Astrocyte (in vitro differentiated cells and primary cell): ENCODE results near the gene G6PC3. TPM values are rescaled to one million over a fixed set of nuclear protein-coding genes. Genes with fewer than 3 reads are reported as not detected.

Source experiments
- DNase-seq: peaks from one replicate; pipeline ENCODE4 v3.0.0-alpha.2; 2010; ENCODE audit warnings: low read depth
- FAIRE-seq: peaks from 2 replicates; lab custom pipeline; 2011; peaks lifted over from hg19 to GRCh38; lab: Jason Lieb, UNC
- H2AFZ ChIP-seq: 2 replicates; pipeline ENCODE4 v1.6.0; 2012; ENCODE audit warnings: low read depth, low read length, inconsistent platforms
- H3K27ac ChIP-seq: 2 replicates; pipeline ENCODE4 v1.5.1; 2011; ENCODE audit warnings: low read depth, low read length, inconsistent platforms
- H3K27me3 ChIP-seq: 2 replicates; pipeline ENCODE4 v1.6.0; 2011; ENCODE audit warnings: low read length, inconsistent platforms; ENCODE audit not compliant: insufficient read depth
- H3K36me3 ChIP-seq: 2 replicates; pipeline ENCODE4 v1.5.1; 2011; ENCODE audit warnings: low read length, inconsistent platforms; ENCODE audit not compliant: insufficient read depth
- H3K4me1 ChIP-seq: 2 replicates; pipeline ENCODE4 v1.5.1; 2011; ENCODE audit warnings: low read length, inconsistent platforms; ENCODE audit not compliant: insufficient read depth
- H3K4me2 ChIP-seq: 2 replicates; pipeline ENCODE4 v1.6.0; 2012; ENCODE audit warnings: low read length, inconsistent platforms
- H3K4me3 ChIP-seq: 2 replicates; pipeline ENCODE4 v1.5.1; 2011; ENCODE audit warnings: low read depth, mild to moderate bottlenecking, low read length, inconsistent platforms; ENCODE audit not compliant: insufficient read depth
- H3K79me2 ChIP-seq: 2 replicates; pipeline ENCODE4 v1.6.0; 2012; ENCODE audit warnings: mild to moderate bottlenecking, low read length, inconsistent platforms; ENCODE audit not compliant: insufficient read depth
- H3K9ac ChIP-seq: 2 replicates; pipeline ENCODE4 v1.6.0; 2012; ENCODE audit warnings: mild to moderate bottlenecking, low read length, inconsistent platforms
- H3K9me3 ChIP-seq: 2 replicates; pipeline ENCODE4 v1.5.1; 2012; ENCODE audit warnings: low read depth, mild to moderate bottlenecking, low read length, inconsistent platforms; ENCODE audit not compliant: insufficient read depth
- H4K20me1 ChIP-seq: 2 replicates; pipeline ENCODE4 v1.6.0; 2012; ENCODE audit warnings: low read length, inconsistent platforms; ENCODE audit not compliant: insufficient read depth
- H3K27ac Mint-ChIP-seq: one replicate; pipeline ENCODE4 v1.8.0; 2021; ENCODE audit warnings: mild to moderate bottlenecking, mixed read lengths; ENCODE audit not compliant: unreplicated experiment
- H3K27me3 Mint-ChIP-seq: one replicate; pipeline ENCODE4 v1.8.0; 2021; ENCODE audit warnings: low read depth, mixed read lengths; ENCODE audit not compliant: unreplicated experiment
- H3K36me3 Mint-ChIP-seq: one replicate; pipeline ENCODE4 v1.8.0; 2021; ENCODE audit warnings: low read depth, mixed read lengths; ENCODE audit not compliant: unreplicated experiment
- H3K4me1 Mint-ChIP-seq: one replicate; pipeline ENCODE4 v1.8.0; 2021; ENCODE audit warnings: low read depth, mixed read lengths; ENCODE audit not compliant: unreplicated experiment
- H3K4me3 Mint-ChIP-seq: one replicate; pipeline ENCODE4 v1.8.0; 2021; ENCODE audit warnings: mild to moderate bottlenecking, moderate library complexity, mixed read lengths; ENCODE audit not compliant: unreplicated experiment
- H3K9me3 Mint-ChIP-seq: one replicate; pipeline ENCODE4 v1.8.0; 2021; ENCODE audit warnings: mild to moderate bottlenecking, mixed read lengths; ENCODE audit not compliant: unreplicated experiment
- CTCF ChIP-seq: IDR thresholded peaks from 2 replicates; pipeline ENCODE4 v1.5.1; 2011; ENCODE audit warnings: low read depth, mild to moderate bottlenecking, inconsistent platforms, low read length, moderate library complexity; ENCODE audit not compliant: insufficient read depth
- EZH2 ChIP-seq: IDR thresholded peaks from 2 replicates; pipeline ENCODE4 v1.6.1; 2012; ENCODE audit warnings: mild to moderate bottlenecking, low read length, inconsistent platforms; ENCODE audit not compliant: insufficient read depth
- total RNA-seq: library from RNA; stranded (reverse); gene quantifications from 2 replicates; pipeline ENCODE4 v1.2.1, GENCODE V29; 2021

The G6PC3 gene
- total RNA-seq, 1 donor from 2014 or later: 94.5 TPM

GRCh38 chr17:44065668-44066203 lies 4.8 kb upstream of the G6PC3 start:
- H3K36me3 ChIP-seq: peaks cover 17% of the 10 kb centered on the region
- H4K20me1 ChIP-seq: peaks cover 51% of the 10 kb centered on the region
- Mint-ChIP-seq H3K4me1 (peaks cover 29% of the 10 kb centered on the region), H3K36me3 (peaks cover 14% of the 10 kb centered on the region), H3K9me3 (no peaks in the 10 kb centered on the region), H3K27ac (peak overlapping the region; percentile 75), H3K27me3 (no peaks in the 10 kb centered on the region), H3K4me3 (peak overlapping the region; percentile 98)
- peak overlapping the region; percentile 94 for H3K4me2 ChIP-seq
- TF ChIP-seq CTCF (no peak), EZH2 (no peak)
- H2AFZ ChIP-seq: peak overlapping the region; percentile 77
- peaks cover 63% of the 10 kb centered on the region for H3K79me2 ChIP-seq
- H3K4me1 ChIP-seq: peaks cover 7% of the 10 kb centered on the region
- H3K27me3 ChIP-seq: no peaks in the 10 kb centered on the region
- no peak for DNase-seq
- H3K9ac ChIP-seq: peak overlapping the region; percentile 99
- peak overlapping the region; percentile 96 for H3K27ac ChIP-seq
- FAIRE-seq: no peak
- H3K4me3 ChIP-seq: peak overlapping the region; percentile 75
- H3K9me3 ChIP-seq: no peaks in the 10 kb centered on the region

GRCh38 chr17:44066204-44066930 lies 4.2 kb upstream of the G6PC3 start, which contains the start of gene LSM12:
Gene LSM12 (minus strand): TSS chr17:44066671. CDS start chr17:44066587, 84 bp downstream.
- Mint-ChIP-seq H3K4me3 (peak within 1 kb of the TSS; percentile 98), H3K36me3 (peaks cover 14% of the 10 kb centered on the region), H3K4me1 (peaks cover 28% of the 10 kb centered on the region), H3K27ac (peak within 1 kb of the TSS; percentile 88), H3K27me3 (no peaks in the 10 kb centered on the region), H3K9me3 (no peaks in the 10 kb centered on the region)
- Histone ChIP-seq H3K4me3 (peak within 1 kb of the TSS; percentile 75), H3K79me2 (peaks cover 58% of the 10 kb centered on the region), H3K9ac (peak within 1 kb of the TSS; percentile 99), H3K27me3 (no peaks in the 10 kb centered on the region), H4K20me1 (peaks cover 45% of the 10 kb centered on the region), H3K4me1 (peaks cover 7% of the 10 kb centered on the region), H3K27ac (peak within 1 kb of the TSS; percentile 96), H3K4me2 (peak within 1 kb of the TSS; percentile 94), H3K9me3 (no peaks in the 10 kb centered on the region), H3K36me3 (peaks cover 15% of the 10 kb centered on the region), H2AFZ (peak within 1 kb of the TSS; percentile 77)
- FAIRE-seq (no peak), DNase-seq (peak; percentile 66)
- TF ChIP-seq CTCF (no peak), EZH2 (no peak)
